ENCODE results near the gene EFCAB3.
A peak's percentile ranks its signal among the peaks of the same experiment; 100 is the strongest.
"Not testable (repeated sequence)": the region's sequence is repeated elsewhere in the genome, so short reads cannot be mapped to it uniquely, and the experiment has no call there.

The EFCAB3 gene

DNA sequence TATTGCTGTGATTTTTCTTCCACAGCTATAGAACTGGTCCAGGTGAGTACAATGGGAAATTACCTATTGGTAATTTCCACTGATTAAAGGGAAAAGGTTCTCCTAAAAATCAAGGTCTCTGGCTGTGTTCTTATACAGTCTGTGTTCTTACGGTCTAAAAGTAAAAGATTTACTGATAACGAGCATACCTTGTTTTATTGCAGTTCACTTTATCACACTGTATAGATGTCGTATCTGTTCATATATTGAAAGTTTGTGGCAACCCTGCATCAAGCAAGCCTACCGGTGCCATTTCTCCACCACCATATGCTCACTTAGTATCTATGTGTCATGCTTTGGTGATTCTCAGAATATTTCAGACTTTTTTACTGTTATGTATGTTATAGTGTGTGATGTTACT lies 54.9 kb downstream of the EFCAB3 start:
- DNase-seq (ENCODE audit: low spot score in 2 of 2); H3K4me3 Mint-ChIP-seq; H3K9me3 Mint-ChIP-seq; ATAC-seq (replicated peaks; ENCODE audit: extremely low read depth, poor library complexity, severe bottlenecking); H3K27me3 Mint-ChIP-seq; H3K4me1 Mint-ChIP-seq; H3K27ac Mint-ChIP-seq (ENCODE audit: low read depth): not testable (repeated sequence)
- H3K36me3 Mint-ChIP-seq (ENCODE audit: insufficient read depth) = peaks cover 37% of the 10 kb centered on the region

DNA sequence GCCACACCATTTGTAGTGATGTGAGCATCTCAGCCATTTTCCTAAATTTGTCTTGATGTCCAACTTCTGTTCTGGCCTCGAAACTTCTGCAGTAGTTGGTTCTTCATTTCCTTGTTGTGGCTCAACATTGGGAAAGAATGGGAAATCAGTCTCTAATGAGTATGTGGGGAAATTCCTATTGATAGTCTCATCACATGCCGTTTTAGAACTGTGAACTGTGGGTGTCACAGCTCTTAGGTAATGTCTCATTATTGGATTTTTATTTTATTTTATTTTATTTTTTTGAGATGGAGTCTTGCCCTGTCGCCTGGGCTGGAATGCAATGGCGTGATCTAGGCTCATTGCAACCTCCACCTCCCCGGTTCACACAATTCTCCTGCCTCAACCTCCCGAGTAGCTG lies 60.8 kb downstream of the EFCAB3 start:
- peaks cover 38% of the 10 kb centered on the region for H3K36me3 Mint-ChIP-seq (ENCODE audit: insufficient read depth)
- not testable (repeated sequence) for ATAC-seq (replicated peaks; ENCODE audit: extremely low read depth, poor library complexity, severe bottlenecking); H3K27me3 Mint-ChIP-seq; H3K4me1 Mint-ChIP-seq; DNase-seq (ENCODE audit: low spot score in 2 of 2); H3K27ac Mint-ChIP-seq (ENCODE audit: low read depth); H3K4me3 Mint-ChIP-seq; H3K9me3 Mint-ChIP-seq

DNA sequence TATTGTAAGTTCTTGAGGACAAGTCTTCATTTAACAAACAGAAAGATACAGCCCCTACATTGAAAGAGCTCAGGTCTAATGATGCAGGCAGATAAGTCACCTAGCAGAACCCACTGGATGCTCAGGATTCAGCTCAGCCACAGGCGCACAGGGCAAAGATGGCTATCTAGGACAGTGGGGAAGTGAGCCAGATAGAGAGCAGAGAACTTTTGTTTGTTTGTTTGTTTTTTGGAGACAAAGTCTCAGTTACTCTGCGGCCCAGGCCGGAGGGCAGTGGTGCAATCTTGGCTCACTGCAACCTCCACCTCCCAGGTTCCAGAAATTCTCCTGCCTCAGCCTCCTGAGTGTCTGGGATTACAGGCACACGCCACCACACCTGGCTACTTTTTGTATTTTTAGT lies 63.7 kb downstream of the EFCAB3 start:
- Mint-ChIP-seq H3K4me1 (no peaks in the 10 kb centered on the region), H3K36me3 (ENCODE audit: insufficient read depth) (peaks cover 40% of the 10 kb centered on the region), H3K27ac (ENCODE audit: low read depth) (no peak overlapping the region), H3K9me3 (no peaks in the 10 kb centered on the region), H3K27me3 (no peaks in the 10 kb centered on the region), H3K4me3 (no peak overlapping the region)
- ATAC-seq (replicated peaks; ENCODE audit: extremely low read depth, poor library complexity, severe bottlenecking) (no peak), DNase-seq (ENCODE audit: low spot score in 2 of 2) (no peak)

DNA sequence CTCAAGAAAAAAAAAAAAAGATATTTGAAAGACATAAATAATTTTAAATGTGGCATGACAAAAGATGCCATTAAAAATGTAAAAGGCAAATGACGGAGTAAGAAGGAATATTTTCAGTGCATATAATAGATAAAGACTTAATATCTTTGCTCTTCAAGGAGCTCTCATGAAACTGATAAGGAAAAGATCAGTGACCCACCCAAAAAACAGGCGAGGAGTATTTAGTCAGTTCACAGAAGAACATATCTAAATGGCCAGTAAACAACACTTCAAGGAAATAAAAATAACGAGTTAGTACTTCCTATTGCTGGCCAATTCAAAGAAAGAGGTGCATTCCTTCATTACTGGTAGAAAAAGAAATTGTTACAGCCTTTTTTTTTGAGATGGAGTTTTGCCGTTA lies 65.4 kb downstream of the EFCAB3 start:
- H3K36me3 Mint-ChIP-seq (ENCODE audit: insufficient read depth) = peaks cover 45% of the 10 kb centered on the region
- H3K27ac Mint-ChIP-seq (ENCODE audit: low read depth); H3K4me1 Mint-ChIP-seq; DNase-seq (ENCODE audit: low spot score in 2 of 2); ATAC-seq (replicated peaks; ENCODE audit: extremely low read depth, poor library complexity, severe bottlenecking); H3K9me3 Mint-ChIP-seq; H3K27me3 Mint-ChIP-seq; H3K4me3 Mint-ChIP-seq: not testable (repeated sequence)

DNA sequence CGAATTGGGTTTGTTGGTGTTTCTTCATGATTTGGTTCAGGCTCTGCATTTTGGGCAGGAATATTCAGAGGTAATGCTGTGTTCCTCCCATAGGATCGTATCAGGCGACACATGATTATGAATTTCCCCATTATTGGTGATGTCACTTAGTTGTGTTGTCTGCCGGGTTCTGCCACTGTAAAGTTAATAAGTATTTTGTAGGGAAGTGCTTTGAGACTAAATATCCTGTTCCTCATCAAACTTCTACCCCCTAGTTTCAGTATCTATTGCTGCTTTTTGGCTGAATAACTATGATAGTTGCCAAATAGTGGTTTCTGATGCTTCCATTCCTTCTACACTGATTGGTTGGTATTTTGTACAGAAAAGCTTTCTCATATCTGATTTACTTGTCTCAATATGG lies 71.8 kb downstream of the EFCAB3 start:
- ATAC-seq (replicated peaks; ENCODE audit: extremely low read depth, poor library complexity, severe bottlenecking) = not testable (repeated sequence)

DNA sequence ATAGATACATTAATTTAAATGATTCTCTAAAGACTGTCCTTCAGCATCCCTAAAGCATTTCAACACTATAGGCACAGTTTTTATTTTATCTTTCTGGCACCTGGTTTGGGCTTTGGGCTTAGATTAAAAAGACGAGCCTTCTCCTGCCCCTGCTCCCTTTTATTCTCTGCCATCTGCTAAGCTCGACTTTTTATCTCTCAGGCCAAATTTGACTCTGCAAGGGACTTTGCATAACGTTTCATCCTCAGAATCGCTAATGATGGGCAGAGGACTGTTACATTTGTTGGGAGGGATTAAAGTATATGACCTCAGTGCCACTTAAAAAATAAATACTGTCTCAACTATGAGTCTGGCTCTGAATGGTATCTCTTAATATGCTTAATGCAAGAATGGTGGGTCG lies 72.7 kb downstream of the EFCAB3 start:
- not testable (repeated sequence) for H3K27me3 Mint-ChIP-seq; ATAC-seq (replicated peaks; ENCODE audit: extremely low read depth, poor library complexity, severe bottlenecking); DNase-seq (ENCODE audit: low spot score in 2 of 2); H3K9me3 Mint-ChIP-seq; H3K4me3 Mint-ChIP-seq
- H3K36me3 Mint-ChIP-seq (ENCODE audit: insufficient read depth) = peaks cover 16% of the 10 kb centered on the region
- H3K27ac Mint-ChIP-seq (ENCODE audit: low read depth) = peak overlapping the region; percentile 17
- H3K4me1 Mint-ChIP-seq = peaks cover 13% of the 10 kb centered on the region

More for the DNA sequence above, 71.8 kb downstream of the EFCAB3 start:
- H3K27me3 Mint-ChIP-seq; H3K27ac Mint-ChIP-seq (ENCODE audit: low read depth); H3K9me3 Mint-ChIP-seq; H3K4me3 Mint-ChIP-seq; DNase-seq (ENCODE audit: low spot score in 2 of 2): not testable (repeated sequence)
- Mint-ChIP-seq H3K4me1 (peaks cover 13% of the 10 kb centered on the region), H3K36me3 (ENCODE audit: insufficient read depth) (peaks cover 22% of the 10 kb centered on the region)

DNA sequence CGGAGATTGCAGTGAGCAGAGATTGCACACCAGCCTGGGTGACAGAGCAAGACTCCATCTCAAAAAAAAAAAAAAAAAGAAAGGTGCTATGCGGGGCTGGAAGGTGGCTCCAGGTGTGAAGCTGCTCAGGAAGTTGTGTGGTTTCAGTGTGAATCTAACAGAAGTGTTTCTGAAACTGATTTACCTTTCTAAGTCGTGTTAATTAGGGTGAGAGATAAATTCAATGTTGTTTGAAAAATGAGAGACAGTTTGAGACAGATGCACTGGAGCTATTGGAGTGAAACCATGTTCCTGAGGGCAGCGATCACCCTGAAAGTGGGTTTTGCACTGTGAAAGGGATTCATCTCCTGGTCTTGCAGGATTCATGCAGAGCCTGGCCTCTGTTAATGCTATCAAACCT lies 73.3 kb downstream of the EFCAB3 start:
- not testable (repeated sequence) for H3K27me3 Mint-ChIP-seq; DNase-seq (ENCODE audit: low spot score in 2 of 2); H3K9me3 Mint-ChIP-seq
- peak; percentile 91 for ATAC-seq (replicated peaks; ENCODE audit: extremely low read depth, poor library complexity, severe bottlenecking)
- Mint-ChIP-seq H3K4me1 (peaks cover 13% of the 10 kb centered on the region), H3K27ac (ENCODE audit: low read depth) (peak overlapping the region; percentile 17), H3K36me3 (ENCODE audit: insufficient read depth) (peaks cover 12% of the 10 kb centered on the region), H3K4me3 (peak overlapping the region; percentile 61)

DNA sequence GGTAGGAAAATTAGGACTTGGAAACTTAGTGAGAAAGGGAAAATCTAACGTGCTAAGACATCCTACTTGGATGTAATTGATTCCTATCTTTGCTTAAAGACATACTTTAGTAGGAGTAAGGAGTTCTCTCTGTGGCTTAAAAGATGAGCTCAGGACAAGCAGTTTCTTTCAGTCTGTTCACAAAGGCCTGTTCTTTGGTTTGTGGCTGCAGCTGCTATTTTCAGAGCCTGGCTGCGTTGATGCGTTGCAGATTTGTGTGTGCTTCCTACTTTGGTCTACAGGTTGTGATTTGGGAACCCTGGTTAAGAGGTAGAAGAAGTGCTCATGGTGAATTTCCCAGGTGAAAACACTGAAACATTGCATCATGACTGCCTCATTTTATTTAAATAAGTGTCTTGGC lies 73.8 kb downstream of the EFCAB3 start:
- Mint-ChIP-seq H3K27ac (ENCODE audit: low read depth) (peak overlapping the region; percentile 17), H3K4me1 (peaks cover 13% of the 10 kb centered on the region), H3K36me3 (ENCODE audit: insufficient read depth) (peaks cover 11% of the 10 kb centered on the region), H3K4me3 (peak overlapping the region; percentile 61)
- H3K27me3 Mint-ChIP-seq; H3K9me3 Mint-ChIP-seq; ATAC-seq (replicated peaks; ENCODE audit: extremely low read depth, poor library complexity, severe bottlenecking); DNase-seq (ENCODE audit: low spot score in 2 of 2): not testable (repeated sequence)

DNA sequence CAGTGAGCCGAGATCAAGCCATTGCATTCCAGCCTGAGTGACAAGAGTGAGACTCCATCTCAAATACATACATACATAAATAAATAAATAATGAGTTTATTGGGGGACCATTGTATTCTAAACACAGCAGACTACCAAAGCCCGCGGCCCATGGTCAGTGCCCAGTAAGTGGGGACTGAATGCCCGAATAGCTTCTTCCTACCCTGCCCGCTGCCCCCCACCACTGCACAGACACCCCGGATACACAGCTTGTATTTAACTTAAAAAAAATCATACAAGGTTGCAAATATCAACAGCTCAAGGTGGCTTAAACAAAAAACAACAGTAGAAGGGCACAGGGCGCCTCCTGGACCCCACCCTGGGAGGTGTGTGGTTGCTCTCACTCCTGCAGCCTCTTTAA lies 75.7 kb downstream of the EFCAB3 start:
- Mint-ChIP-seq H3K27ac (ENCODE audit: low read depth) (no peak overlapping the region), H3K36me3 (ENCODE audit: insufficient read depth) (peaks cover 2% of the 10 kb centered on the region), H3K4me1 (peaks cover 13% of the 10 kb centered on the region), H3K27me3 (peaks cover 9% of the 10 kb centered on the region), H3K9me3 (no peaks in the 10 kb centered on the region), H3K4me3 (no peak overlapping the region)
- DNase-seq (ENCODE audit: low spot score in 2 of 2) = no peak
- no peak for ATAC-seq (replicated peaks; ENCODE audit: extremely low read depth, poor library complexity, severe bottlenecking)

DNA sequence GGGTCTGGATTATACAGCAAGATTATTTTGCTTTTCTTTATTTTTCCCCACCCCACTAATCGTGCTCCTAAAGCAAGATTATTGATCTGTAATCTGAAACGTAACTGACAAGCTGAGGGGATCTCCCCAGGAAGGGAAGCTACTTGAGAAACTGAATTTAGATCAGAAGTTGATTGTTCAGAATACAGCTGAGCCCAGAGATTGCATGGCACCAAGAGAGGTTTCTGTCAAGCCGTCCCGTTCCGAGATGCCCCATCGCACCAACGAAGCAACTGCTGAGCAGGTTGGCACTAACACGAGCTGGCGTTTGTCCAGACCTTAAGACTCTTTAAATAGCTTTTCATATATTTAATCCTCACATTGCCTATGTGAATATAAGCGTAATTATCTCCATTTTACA lies 78.1 kb downstream of the EFCAB3 start:
- ATAC-seq (replicated peaks; ENCODE audit: extremely low read depth, poor library complexity, severe bottlenecking); H3K4me1 Mint-ChIP-seq; H3K4me3 Mint-ChIP-seq: not testable (repeated sequence)

DNA sequence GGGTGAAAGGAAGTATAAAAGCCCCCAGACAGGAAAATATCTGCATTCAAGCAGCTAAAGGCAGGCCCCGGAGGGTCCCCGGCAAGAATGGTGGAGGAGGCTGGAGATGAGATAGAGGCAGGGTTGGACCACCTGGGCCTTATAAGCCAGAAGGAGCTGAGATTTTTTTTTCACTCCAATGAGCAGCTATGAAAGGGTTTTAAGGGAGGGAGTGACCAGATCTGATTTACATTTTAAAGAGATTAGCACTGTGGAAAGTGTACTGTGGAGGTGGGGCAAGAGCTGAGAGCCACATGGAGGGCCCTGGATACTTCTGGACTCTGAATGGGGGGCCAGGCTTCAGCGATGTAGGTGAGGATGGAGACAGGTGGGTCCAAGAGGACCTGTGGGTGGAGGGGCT lies 84.1 kb downstream of the EFCAB3 start:
- not testable (repeated sequence) for H3K27ac Mint-ChIP-seq (ENCODE audit: low read depth); H3K9me3 Mint-ChIP-seq; H3K4me3 Mint-ChIP-seq; ATAC-seq (replicated peaks; ENCODE audit: extremely low read depth, poor library complexity, severe bottlenecking); H3K36me3 Mint-ChIP-seq (ENCODE audit: insufficient read depth); H3K4me1 Mint-ChIP-seq; DNase-seq (ENCODE audit: low spot score in 2 of 2)
- peaks cover 11% of the 10 kb centered on the region for H3K27me3 Mint-ChIP-seq

More for the DNA sequence above, 78.1 kb downstream of the EFCAB3 start:
- H3K27ac Mint-ChIP-seq (ENCODE audit: low read depth); H3K36me3 Mint-ChIP-seq (ENCODE audit: insufficient read depth); DNase-seq (ENCODE audit: low spot score in 2 of 2); H3K9me3 Mint-ChIP-seq: not testable (repeated sequence)
- peaks cover 11% of the 10 kb centered on the region for H3K27me3 Mint-ChIP-seq

DNA sequence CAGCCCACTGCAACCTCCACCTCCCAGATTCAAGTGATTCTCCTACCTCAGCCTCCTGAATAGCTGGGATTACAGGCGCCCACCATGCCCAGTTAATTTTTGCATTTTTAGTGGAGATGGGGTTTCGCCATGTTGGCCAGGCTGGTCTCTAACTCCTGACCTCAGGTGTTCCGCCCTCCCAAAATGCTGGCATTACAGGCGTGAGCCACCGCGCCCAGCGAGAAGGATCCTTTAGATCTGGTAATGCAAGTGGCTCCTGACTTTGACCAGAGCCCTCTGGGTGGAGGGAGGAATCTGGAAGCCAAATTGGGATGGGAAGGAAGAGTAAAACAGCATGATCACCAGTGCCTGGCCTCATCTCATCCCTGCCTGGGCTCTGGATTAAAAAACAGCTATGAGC lies 84.9 kb downstream of the EFCAB3 start:
- DNase-seq (ENCODE audit: low spot score in 2 of 2); H3K4me3 Mint-ChIP-seq; ATAC-seq (replicated peaks; ENCODE audit: extremely low read depth, poor library complexity, severe bottlenecking); H3K9me3 Mint-ChIP-seq; H3K27ac Mint-ChIP-seq (ENCODE audit: low read depth); H3K4me1 Mint-ChIP-seq; H3K36me3 Mint-ChIP-seq (ENCODE audit: insufficient read depth): not testable (repeated sequence)
- H3K27me3 Mint-ChIP-seq = peaks cover 10% of the 10 kb centered on the region

Data from central memory CD8-positive, alpha-beta T cell (primary cell).